Body of pancreas (tissue), 4 donors: ENCODE measurements around the gene SNED1. TPM values are rescaled to one million over a fixed set of nuclear protein-coding genes. Genes with fewer than 3 reads are reported as not detected.
A peak's percentile ranks its signal among the peaks of the same experiment; 100 is the strongest.

Experiments used
- ATAC-seq: fragments of 150-250 bp; one replicate; pipeline ENCODE4 v1.9.1; 2016
- DNase-seq, 4 donors: peaks; one replicate each; pipeline ENCODE4 v3.0.0-alpha.2; 2019
- H3K27ac ChIP-seq, 4 donors: fragments of 200-600 bp; sonication (generic); 1 replicate in 3 of 4; 2 replicates in 1 of 4; pipeline versions ENCODE4 v1.5.1 to v1.6.1; 2016 to 2019; ENCODE audit warnings: mild to moderate bottlenecking in 1 of 4, mixed read lengths in 1 of 4, moderate library complexity in 1 of 4
- H3K27me3 ChIP-seq, 2 donors: fragments of 200-600 bp; sonication (generic); one replicate each; pipeline ENCODE4 v1.6.0; 2016; ENCODE audit warnings: mild to moderate bottlenecking in 1 of 2
- H3K36me3 ChIP-seq, 2 donors: fragments of 200-600 bp; sonication (generic); replicated peaks in 1 of 2; 2 replicates each; pipeline ENCODE4 v1.5.1; 2016; ENCODE audit warnings: low read depth in 2 of 2; ENCODE audit not compliant: insufficient read depth in 1 of 2
- H3K4me1 ChIP-seq: fragments of 200-600 bp; sonication (generic); one replicate; pipeline ENCODE4 v1.6.0; 2016
- H3K4me3 ChIP-seq, 2 donors: fragments of 200-600 bp; sonication (generic); 1 replicate in 1 of 2; 2 replicates in 1 of 2; pipeline ENCODE4 v1.5.1; 2016 to 2019
- H3K9me3 ChIP-seq, 3 donors: fragments of 200-600 bp; sonication (generic); 1 replicate in 2 of 3; 2 replicates in 1 of 3; pipeline ENCODE4 v1.5.1; 2016
- CTCF ChIP-seq, 7 experiments: fragments of 450-650 bp in 4 of 7; fragments of 200-600 bp in 3 of 7; sonication (generic) in 3 of 7; IDR thresholded peaks; one replicate each; pipeline ENCODE4 v1.5.1; 2016 to 2019; ENCODE audit warnings: antibody characterized with exemption in 7 of 7
- POLR2A ChIP-seq, 3 donors: fragments of 450-650 bp; IDR thresholded peaks; one replicate each; pipeline ENCODE4 v1.6.1; 2016; ENCODE audit warnings: antibody characterized with exemption in 3 of 3, mild to moderate bottlenecking in 2 of 3
- WGBS, 2 donors: methylation state at CpG; one replicate each; pipeline ENCODE4 v1.1.5; 2017; 5-methylcytosine and 5-hydroxymethylcytosine counted together
- intact Hi-C: fragments of 100-400 bp; cut with DNase I; formaldehyde crosslinking; loops from one replicate; pipeline ENCODE4 v1.15.1; 2023
- total RNA-seq, 2 donors: library from RNA; depleted of rRNA; stranded (reverse); fragments of >200 nt; gene quantifications; one replicate each; pipeline ENCODE4 v1.1.0, GENCODE V29; 2016

Gene SNED1
- total RNA-seq, 2 donors from 2014 or later: 13.5 to 33.0 TPM

- Histone ChIP-seq H3K4me3 (no peak overlapping the region), H3K4me1 (peaks cover 7% of the 10 kb centered on the region), H3K9me3 (no peaks in the 10 kb centered on the region), H3K36me3 (no peaks in the 10 kb centered on the region), H3K27me3 (no peaks in the 10 kb centered on the region), H3K27ac (no peak overlapping the region)
- intact Hi-C loops: no loop called here
- 73 to 84% methylated on average over 13 to 14 of the region's 15 CpGs for WGBS, 2 donors
- ATAC-seq: no peak
- DNase-seq: peak in 1 of 4 donors; percentile 5
- TF ChIP-seq POLR2A (IDR thresholded peaks at IDR 0.05) (no peak), CTCF (IDR thresholded peaks at IDR 0.05) (no peak)
These were observed 39.0 kb upstream of the SNED1 start for GRCh38 chr2:240959214-240959940.

GRCh38 chr2:240959941-240960308, 38.5 kb upstream of the SNED1 start:
- H3K4me1 ChIP-seq: peaks cover 7% of the 10 kb centered on the region
- intact Hi-C loops: no loop called here

GRCh38 chr2:240960309-240960970, 38.0 kb upstream of the SNED1 start:
- TF ChIP-seq POLR2A (IDR thresholded peaks at IDR 0.05) (no peak), CTCF (IDR thresholded peaks at IDR 0.05) (peak in 1 of 7 experiments; percentile 11)
- 18 to 26% methylated on average over 14 to 23 of the region's 28 CpGs for WGBS, 2 donors
- intact Hi-C loops: no loop called here

More at GRCh38 chr2:240959941-240960308, 38.5 kb upstream of the SNED1 start:
- Histone ChIP-seq H3K4me3 (no peak overlapping the region), H3K27me3 (no peaks in the 10 kb centered on the region), H3K27ac (no peak overlapping the region), H3K36me3 (no peaks in the 10 kb centered on the region), H3K9me3 (no peaks in the 10 kb centered on the region)
- no peak for DNase-seq
- peak; percentile 6 for ATAC-seq
- TF ChIP-seq CTCF (IDR thresholded peaks at IDR 0.05) (no peak), POLR2A (IDR thresholded peaks at IDR 0.05) (no peak)
- 62 to 71% methylated on average over 11 to 14 of the region's 14 CpGs for WGBS, 2 donors

DNA sequence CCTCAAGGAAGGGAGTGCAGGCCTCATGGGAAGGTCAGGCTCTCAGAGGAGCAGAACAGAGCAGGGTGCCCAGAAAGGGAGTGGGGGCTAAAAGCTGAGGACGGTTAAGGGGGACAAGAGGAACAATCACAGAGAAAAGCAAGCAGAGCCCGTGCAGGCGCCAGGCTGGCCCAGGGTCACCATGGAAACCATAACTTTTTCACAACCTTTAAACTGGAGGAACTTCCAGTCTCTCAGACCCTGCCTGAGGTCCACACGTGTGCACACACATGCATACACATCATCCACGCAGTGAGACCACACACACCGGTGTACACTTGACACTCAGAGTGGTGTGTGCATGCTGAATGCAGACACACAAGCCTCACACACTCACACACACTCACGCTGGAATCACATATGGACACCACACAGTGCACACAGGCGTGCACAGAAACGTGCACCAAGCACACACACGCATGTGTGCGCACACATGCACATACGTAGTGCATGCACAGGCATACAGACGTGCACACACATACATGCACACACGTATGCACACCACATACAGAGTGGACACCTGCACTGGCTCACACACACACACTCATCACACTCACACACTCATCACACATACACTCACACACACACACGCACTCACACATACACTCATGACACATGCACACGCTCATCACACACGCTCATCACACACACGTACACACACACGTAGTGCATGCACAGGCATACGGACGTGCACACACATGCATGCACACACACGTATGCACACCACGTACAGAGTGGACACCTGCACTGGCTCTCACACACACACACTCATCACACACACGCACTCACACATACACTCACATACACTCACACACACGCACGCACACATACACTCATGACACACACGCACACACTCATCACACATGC, 37.2 kb upstream of the SNED1 start:
- WGBS, 2 donors: 68 to 70% methylated on average over 27 of the region's 27 CpGs
- Histone ChIP-seq H3K9me3 (no peaks in the 10 kb centered on the region), H3K4me3 (no peak overlapping the region), H3K27ac (no peak overlapping the region), H3K36me3 (no peaks in the 10 kb centered on the region), H3K4me1 (peaks cover 7% of the 10 kb centered on the region), H3K27me3 (no peaks in the 10 kb centered on the region)
- TF ChIP-seq CTCF (IDR thresholded peaks at IDR 0.05) (no peak), POLR2A (IDR thresholded peaks at IDR 0.05) (no peak)
- no peak for ATAC-seq
- intact Hi-C loops: no loop called here
- DNase-seq: peak in 1 of 4 donors; percentile 35

More at GRCh38 chr2:240960309-240960970, 38.0 kb upstream of the SNED1 start:
- DNase-seq (peak in 3 of 4 donors; percentile 61 to 63 (median 62)), ATAC-seq (peak; percentile 51)
- H3K27ac ChIP-seq: peak overlapping the region in 1 of 4 donors; percentile 10
- no peaks in the 10 kb centered on the region for H3K27me3 ChIP-seq
- peaks cover 7% of the 10 kb centered on the region for H3K4me1 ChIP-seq
- no peaks in the 10 kb centered on the region for H3K9me3 ChIP-seq
- H3K4me3 ChIP-seq: no peak overlapping the region
- H3K36me3 ChIP-seq: no peaks in the 10 kb centered on the region
